Breast epithelium (tissue), 4 donors: Measurements from ENCODE around the gene ATAD3A. TPM values are rescaled to one million over a fixed set of nuclear protein-coding genes. Genes with fewer than 3 reads are reported as not detected.
"Not testable (repeated sequence)": the region's sequence is repeated elsewhere in the genome, so short reads cannot be mapped to it uniquely, and the experiment has no call there.

Experiments used
- DNase-seq, 2 donors: peaks; one replicate each; pipeline ENCODE4 v3.0.0-alpha.2; 2019; ENCODE audit warnings: low spot score in 2 of 2
- H3K27ac ChIP-seq, 2 donors: fragments of 200-600 bp; sonication (generic) in 1 of 2; one replicate each; pipeline ENCODE4 v1.5.1; 2016 to 2019; ENCODE audit warnings: mild to moderate bottlenecking in 1 of 2
- H3K27me3 ChIP-seq, 2 donors: fragments of 200-600 bp; sonication (generic) in 1 of 2; one replicate each; pipeline versions ENCODE4 v1.5.1 to v1.6.0; 2017 to 2019; ENCODE audit warnings: control low read depth in 1 of 2, mild to moderate bottlenecking in 1 of 2
- H3K36me3 ChIP-seq: fragments of 200-600 bp; one replicate; pipeline ENCODE4 v1.5.1; 2019
- H3K4me1 ChIP-seq, 2 donors: fragments of 200-600 bp; sonication (generic); one replicate each; pipeline ENCODE4 v1.5.1; 2016 to 2019; ENCODE audit warnings: control low read depth in 1 of 2
- H3K4me3 ChIP-seq, 3 donors: fragments of 200-600 bp; sonication (generic); 1 replicate in 2 of 3; 2 replicates in 1 of 3; pipeline ENCODE4 v1.5.1; 2016 to 2019; ENCODE audit warnings: mild to moderate bottlenecking in 3 of 3, moderate library complexity in 2 of 3
- H3K9me3 ChIP-seq, 2 donors: fragments of 200-600 bp; sonication (generic) in 1 of 2; one replicate each; pipeline ENCODE4 v1.5.1; 2016 to 2019; ENCODE audit warnings: control low read depth in 1 of 2
- CTCF ChIP-seq, 3 donors: fragments of 450-650 bp; IDR thresholded peaks; one replicate each; pipeline ENCODE4 v1.5.1; 2016 to 2017; ENCODE audit warnings: antibody characterized with exemption in 3 of 3, mild to moderate bottlenecking in 3 of 3, moderate library complexity in 3 of 3
- POLR2A ChIP-seq: fragments of 450-650 bp; IDR thresholded peaks from one replicate; pipeline ENCODE4 v1.6.1; 2016; ENCODE audit warnings: antibody characterized with exemption, mild to moderate bottlenecking, moderate library complexity
- POLR2AphosphoS5 ChIP-seq, 3 donors: sonication (generic); formaldehyde crosslinking; IDR thresholded peaks; one replicate each; pipeline ENCODE4 v1.6.1; 2017; ENCODE audit warnings: antibody characterized with exemption in 3 of 3
- intact Hi-C: fragments of 100-400 bp; cut with DNase I; formaldehyde crosslinking; loops from one replicate; pipeline ENCODE4 v1.15.1; 2023; ENCODE audit warnings: low total_unique reads
- total RNA-seq, 3 donors: library from RNA; depleted of rRNA; stranded (reverse); fragments of >200 nt; gene quantifications; one replicate each; pipeline ENCODE4 v1.1.0, GENCODE V29; 2016

Gene ATAD3A
- total RNA-seq, 3 donors from 2014 or later = 14.9 to 22.3 (median 15.5) TPM

- peak overlapping the region; percentile 84 to 90 for H3K27ac ChIP-seq
- intact Hi-C loops, H3K27me3 ChIP-seq, H3K36me3 ChIP-seq, H3K4me1 ChIP-seq, H3K9me3 ChIP-seq: not testable (repeated sequence)
- DNase-seq = peak in 1 of 2 donors; percentile 53
- peak in 2 of 3 donors; percentile 23 to 65 for TF ChIP-seq CTCF (IDR thresholded peaks at IDR 0.05)
- peak overlapping the region in 2 of 3 donors; percentile 31 to 59 for H3K4me3 ChIP-seq
Observed at GRCh38 chr1:1505366-1505798, 6.6 kb upstream of the ATAD3A start.

GRCh38 chr1:1505801-1506200 lies 6.2 kb upstream of the ATAD3A start:
- H3K9me3 ChIP-seq, H3K27me3 ChIP-seq, H3K4me1 ChIP-seq, intact Hi-C loops, H3K36me3 ChIP-seq, DNase-seq: not testable (repeated sequence)
- Histone ChIP-seq H3K27ac (peak overlapping the region; percentile 84 to 90), H3K4me3 (peak overlapping the region in 1 of 3 donors; percentile 31)

- TF ChIP-seq POLR2A = no peak
- TF ChIP-seq CTCF (IDR thresholded peaks at IDR 0.05) = no peak
- no peak for TF ChIP-seq POLR2AphosphoS5 (IDR thresholded peaks at IDR 0.05)
- Histone ChIP-seq H3K4me1 (no peaks in the 10 kb centered on the region), H3K4me3 (no peak overlapping the region), H3K27me3 (no peaks in the 10 kb centered on the region), H3K9me3 (no peaks in the 10 kb centered on the region), H3K27ac (no peak overlapping the region), H3K36me3 (no peaks in the 10 kb centered on the region)
- no peak for DNase-seq
- intact Hi-C loops = no loop called here
Observed at GRCh38 chr1:1507305-1507704, 4.7 kb upstream of the ATAD3A start.

- DNase-seq, intact Hi-C loops, H3K9me3 ChIP-seq: not testable (repeated sequence)
Observed at GRCh38 chr1:1508775-1509464, 3.0 kb upstream of the ATAD3A start.

GRCh38 chr1:1509465-1509850 lies 2.5 kb upstream of the ATAD3A start:
- H3K27ac ChIP-seq, H3K27me3 ChIP-seq, H3K9me3 ChIP-seq, H3K36me3 ChIP-seq, H3K4me3 ChIP-seq, DNase-seq, H3K4me1 ChIP-seq, intact Hi-C loops: not testable (repeated sequence)

More at GRCh38 chr1:1508775-1509464, 3.0 kb upstream of the ATAD3A start:
- not testable (repeated sequence) for H3K27ac ChIP-seq, H3K27me3 ChIP-seq, H3K36me3 ChIP-seq, H3K4me3 ChIP-seq, H3K4me1 ChIP-seq

- intact Hi-C loops = no loop called here
- H3K27ac ChIP-seq = peak overlapping the region; percentile 95 to 96
- no peaks in the 10 kb centered on the region for H3K27me3 ChIP-seq
Observed at GRCh38 chr1:1510912-1511532, 940 bp upstream of the ATAD3A start.

GRCh38 chr1:1512425-1512824 lies 463 bp downstream of the ATAD3A start:
- H3K4me1 ChIP-seq, H3K36me3 ChIP-seq, H3K9me3 ChIP-seq, DNase-seq, intact Hi-C loops, H3K27me3 ChIP-seq: not testable (repeated sequence)
- Histone ChIP-seq H3K4me3 (peak overlapping the region; percentile 78 to 93 (median 83)), H3K27ac (peak overlapping the region; percentile 95 to 96)

More at GRCh38 chr1:1510912-1511532, 940 bp upstream of the ATAD3A start:
- H3K4me1 ChIP-seq = no peaks in the 10 kb centered on the region
- no peaks in the 10 kb centered on the region for H3K36me3 ChIP-seq
- TF ChIP-seq POLR2AphosphoS5 (IDR thresholded peaks at IDR 0.05) (no peak), POLR2A (no peak)
- H3K9me3 ChIP-seq = no peaks in the 10 kb centered on the region
- no peak for DNase-seq
- peak overlapping the region; percentile 78 to 93 (median 83) for H3K4me3 ChIP-seq

GRCh38 chr1:1513675-1514074 lies 1.7 kb downstream of the ATAD3A start:
- H3K27ac ChIP-seq, DNase-seq, H3K9me3 ChIP-seq, H3K27me3 ChIP-seq, intact Hi-C loops, H3K36me3 ChIP-seq, H3K4me1 ChIP-seq, H3K4me3 ChIP-seq: not testable (repeated sequence)

- H3K27ac ChIP-seq, intact Hi-C loops, H3K4me1 ChIP-seq, DNase-seq, H3K4me3 ChIP-seq, H3K27me3 ChIP-seq, H3K36me3 ChIP-seq, H3K9me3 ChIP-seq: not testable (repeated sequence)
Observed at GRCh38 chr1:1514376-1514775, 2.4 kb downstream of the ATAD3A start.

GRCh38 chr1:1516923-1517322 lies 5.0 kb downstream of the ATAD3A start:
- intact Hi-C loops, H3K27me3 ChIP-seq, H3K4me3 ChIP-seq, H3K36me3 ChIP-seq, H3K27ac ChIP-seq, DNase-seq, H3K9me3 ChIP-seq, H3K4me1 ChIP-seq: not testable (repeated sequence)
